ENCODE data around the gene PRKG1.

The PRKG1 gene

DNA sequence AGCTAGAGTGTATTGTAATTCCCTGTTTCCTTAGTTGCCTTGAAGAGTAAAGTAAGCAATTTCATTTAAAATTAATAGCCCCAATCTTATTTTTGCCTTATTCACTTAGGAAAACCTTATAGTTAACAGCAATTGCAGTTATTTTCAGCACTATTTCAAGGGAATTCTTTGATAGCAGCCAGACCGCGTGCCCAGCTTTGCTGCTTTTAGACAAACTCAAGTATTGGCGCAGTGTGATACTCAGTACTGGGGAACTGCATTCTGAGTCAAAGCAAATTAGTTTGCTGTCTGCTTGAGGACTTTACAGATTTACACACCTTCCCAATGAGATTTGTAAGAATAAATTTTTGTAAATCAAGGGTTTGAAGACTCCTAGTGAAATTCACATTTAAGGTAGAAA lies 21.2 kb downstream of the PRKG1 start:
- no peak for DNase-seq
- Histone ChIP-seq H3K27ac (no peak overlapping the region), H3K36me3 (no peaks in the 10 kb centered on the region), H3K9me3 (ENCODE audit: severe bottlenecking) (no peaks in the 10 kb centered on the region), H3K4me3 (ENCODE audit: low read depth, low read length) (no peak overlapping the region), H3K27me3 (ENCODE audit: insufficient read depth, low read depth, severe bottlenecking) (peaks cover 3% of the 10 kb centered on the region)
- TF ChIP-seq, protein P1, sequence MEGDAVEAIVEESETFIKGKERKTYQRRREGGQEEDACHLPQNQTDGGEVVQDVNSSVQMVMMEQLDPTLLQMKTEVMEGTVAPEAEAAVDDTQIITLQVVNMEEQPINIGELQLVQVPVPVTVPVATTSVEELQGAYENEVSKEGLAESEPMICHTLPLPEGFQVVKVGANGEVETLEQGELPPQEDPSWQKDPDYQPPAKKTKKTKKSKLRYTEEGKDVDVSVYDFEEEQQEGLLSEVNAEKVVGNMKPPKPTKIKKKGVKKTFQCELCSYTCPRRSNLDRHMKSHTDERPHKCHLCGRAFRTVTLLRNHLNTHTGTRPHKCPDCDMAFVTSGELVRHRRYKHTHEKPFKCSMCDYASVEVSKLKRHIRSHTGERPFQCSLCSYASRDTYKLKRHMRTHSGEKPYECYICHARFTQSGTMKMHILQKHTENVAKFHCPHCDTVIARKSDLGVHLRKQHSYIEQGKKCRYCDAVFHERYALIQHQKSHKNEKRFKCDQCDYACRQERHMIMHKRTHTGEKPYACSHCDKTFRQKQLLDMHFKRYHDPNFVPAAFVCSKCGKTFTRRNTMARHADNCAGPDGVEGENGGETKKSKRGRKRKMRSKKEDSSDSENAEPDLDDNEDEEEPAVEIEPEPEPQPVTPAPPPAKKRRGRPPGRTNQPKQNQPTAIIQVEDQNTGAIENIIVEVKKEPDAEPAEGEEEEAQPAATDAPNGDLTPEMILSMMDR (IDR thresholded peaks at IDR 0.05; ENCODE audit: low read depth, low read length), result no peak

DNA sequence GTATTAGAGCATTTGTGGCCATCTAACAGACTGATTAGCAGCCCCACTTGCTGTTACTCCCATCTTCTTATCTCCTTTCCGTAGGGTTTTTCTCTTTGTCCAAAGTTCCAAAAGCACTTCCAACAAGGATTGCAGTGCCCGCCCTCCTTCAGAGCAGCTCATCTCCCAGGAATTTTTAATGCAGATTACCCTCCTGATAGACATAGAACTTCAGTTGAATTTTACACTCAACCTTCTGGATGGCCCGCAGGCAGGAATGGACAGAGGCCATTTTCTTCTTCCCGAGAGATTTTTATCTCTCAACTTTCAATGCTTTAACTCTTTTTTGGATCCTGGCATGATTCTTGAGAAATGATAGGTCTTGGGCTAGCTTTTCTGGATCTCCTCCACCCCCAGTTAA lies 23.3 kb downstream of the PRKG1 start:
- Histone ChIP-seq H3K9me3 (ENCODE audit: severe bottlenecking) (no peaks in the 10 kb centered on the region), H3K4me3 (ENCODE audit: low read depth, low read length) (no peak overlapping the region), H3K36me3 (no peaks in the 10 kb centered on the region), H3K27me3 (ENCODE audit: insufficient read depth, low read depth, severe bottlenecking) (peaks cover 3% of the 10 kb centered on the region), H3K27ac (no peak overlapping the region)
- TF ChIP-seq, protein P1 (IDR thresholded peaks at IDR 0.05; ENCODE audit: low read depth, low read length), result no peak
- no peak for DNase-seq

DNA sequence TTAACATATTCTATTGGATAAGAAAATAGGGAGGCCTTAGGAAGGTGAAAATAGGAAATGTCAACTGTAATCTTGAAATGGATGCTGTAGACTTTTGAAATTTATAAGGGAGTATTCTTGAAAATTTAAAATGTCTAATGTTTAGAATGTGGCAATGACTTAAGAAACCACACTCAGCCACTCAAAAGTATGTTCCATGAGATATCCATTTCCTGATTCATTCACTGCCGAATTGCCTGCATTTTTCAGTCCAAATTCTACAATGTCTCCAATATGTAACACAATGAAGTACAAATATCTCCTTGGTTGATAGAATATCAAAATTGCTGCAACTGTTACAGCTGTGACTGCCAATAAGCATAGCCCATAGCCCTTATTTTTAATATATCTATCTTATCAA lies 25.9 kb downstream of the PRKG1 start:
- no peaks in the 10 kb centered on the region for H3K36me3 ChIP-seq
- H3K9me3 ChIP-seq (ENCODE audit: severe bottlenecking), result no peaks in the 10 kb centered on the region
- DNase-seq, result no peak
- H3K27me3 ChIP-seq (ENCODE audit: insufficient read depth, low read depth, severe bottlenecking), result peaks cover 2% of the 10 kb centered on the region
- no peak overlapping the region for H3K27ac ChIP-seq
- TF ChIP-seq, protein P1 (IDR thresholded peaks at IDR 0.05; ENCODE audit: low read depth, low read length), result no peak
- no peak overlapping the region for H3K4me3 ChIP-seq (ENCODE audit: low read depth, low read length)

DNA sequence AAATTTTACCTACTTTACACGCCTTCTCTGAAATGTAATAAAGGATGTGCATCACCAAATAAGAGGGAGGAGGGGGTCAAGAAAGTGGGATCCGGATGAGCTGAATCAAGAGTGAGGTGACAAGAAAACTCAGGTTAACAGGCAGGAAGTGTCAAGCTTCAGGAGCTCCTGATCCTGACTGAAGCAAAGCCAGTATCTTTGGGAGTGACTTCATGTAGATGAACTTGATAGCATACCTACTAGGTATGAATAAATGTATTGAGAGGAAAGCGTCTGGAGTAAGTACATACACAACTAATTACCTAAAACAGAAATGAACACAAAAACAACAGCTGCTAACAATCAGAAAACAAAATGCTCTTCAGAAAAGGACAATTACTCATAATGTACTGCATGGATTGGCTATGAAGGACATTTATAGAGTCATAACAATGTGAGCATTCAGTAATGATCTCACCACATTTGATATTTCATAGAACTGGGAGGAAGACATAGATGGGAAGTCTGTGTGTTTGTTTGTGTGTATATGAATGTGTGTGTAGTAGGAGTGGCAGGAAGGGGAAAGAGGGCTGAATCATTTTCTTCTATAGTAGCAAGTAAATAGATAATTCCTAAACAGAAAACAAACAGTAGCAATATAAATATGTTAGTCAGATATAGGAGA lies 29.4 kb downstream of the PRKG1 start:
- Histone ChIP-seq H3K36me3 (no peaks in the 10 kb centered on the region), H3K4me3 (ENCODE audit: low read depth, low read length) (no peak overlapping the region), H3K27ac (no peak overlapping the region), H3K27me3 (ENCODE audit: insufficient read depth, low read depth, severe bottlenecking) (no peaks in the 10 kb centered on the region), H3K9me3 (ENCODE audit: severe bottlenecking) (no peaks in the 10 kb centered on the region)
- DNase-seq, result no peak
- TF ChIP-seq, protein P1 (IDR thresholded peaks at IDR 0.05; ENCODE audit: low read depth, low read length), result no peak

DNA sequence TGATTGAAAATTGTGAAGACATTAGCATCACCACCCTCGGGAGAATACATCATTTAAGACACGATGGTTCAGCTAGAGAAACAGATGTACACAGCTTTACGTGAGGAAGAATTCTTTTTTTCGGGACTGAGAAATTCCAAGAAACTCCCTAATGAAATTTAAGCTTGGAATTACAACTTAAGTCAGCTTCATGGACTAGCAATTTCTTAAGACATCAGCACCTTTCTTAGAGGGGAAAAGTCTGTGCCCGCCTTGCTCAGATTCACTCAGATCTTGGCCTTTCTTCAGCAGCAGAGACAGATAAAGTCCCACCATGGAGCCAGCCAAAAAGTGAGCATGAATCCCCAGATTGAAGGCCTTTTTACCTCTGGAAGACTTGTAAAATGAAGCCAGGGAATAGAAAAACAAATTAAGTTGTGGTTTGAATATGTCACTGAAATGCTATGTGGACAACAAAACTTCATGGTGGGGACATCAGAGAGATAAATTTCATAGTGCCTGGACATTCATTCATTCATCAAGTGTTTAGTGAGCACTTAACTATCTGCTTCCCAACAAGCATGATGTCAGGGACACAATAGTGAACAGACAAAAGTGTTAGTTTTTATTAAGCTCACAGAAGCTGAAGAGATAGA lies 32.1 kb downstream of the PRKG1 start:
- no peak overlapping the region for H3K27ac ChIP-seq
- H3K27me3 ChIP-seq (ENCODE audit: insufficient read depth, low read depth, severe bottlenecking), result no peaks in the 10 kb centered on the region
- TF ChIP-seq, protein P1 (IDR thresholded peaks at IDR 0.05; ENCODE audit: low read depth, low read length), result no peak
- DNase-seq, result no peak
- H3K36me3 ChIP-seq, result no peaks in the 10 kb centered on the region
- no peaks in the 10 kb centered on the region for H3K9me3 ChIP-seq (ENCODE audit: severe bottlenecking)
- no peak overlapping the region for H3K4me3 ChIP-seq (ENCODE audit: low read depth, low read length)

All from WERI-Rb-1 (cell line).